ENCODE measurements around the gene CDK9. TPM values are rescaled to one million over a fixed set of nuclear protein-coding genes. Genes with fewer than 3 reads are reported as not detected.
"Not testable (repeated sequence)": the region's sequence is repeated elsewhere in the genome, so short reads cannot be mapped to it uniquely, and the experiment has no call there.

Gene CDK9
- total RNA-seq, 1 experiment from 2014 or later = 68.0 TPM

GRCh38 chr9:127755061-127756060 lies 30.5 kb upstream of the CDK9 start:
- TF ChIP-seq, protein P1, sequence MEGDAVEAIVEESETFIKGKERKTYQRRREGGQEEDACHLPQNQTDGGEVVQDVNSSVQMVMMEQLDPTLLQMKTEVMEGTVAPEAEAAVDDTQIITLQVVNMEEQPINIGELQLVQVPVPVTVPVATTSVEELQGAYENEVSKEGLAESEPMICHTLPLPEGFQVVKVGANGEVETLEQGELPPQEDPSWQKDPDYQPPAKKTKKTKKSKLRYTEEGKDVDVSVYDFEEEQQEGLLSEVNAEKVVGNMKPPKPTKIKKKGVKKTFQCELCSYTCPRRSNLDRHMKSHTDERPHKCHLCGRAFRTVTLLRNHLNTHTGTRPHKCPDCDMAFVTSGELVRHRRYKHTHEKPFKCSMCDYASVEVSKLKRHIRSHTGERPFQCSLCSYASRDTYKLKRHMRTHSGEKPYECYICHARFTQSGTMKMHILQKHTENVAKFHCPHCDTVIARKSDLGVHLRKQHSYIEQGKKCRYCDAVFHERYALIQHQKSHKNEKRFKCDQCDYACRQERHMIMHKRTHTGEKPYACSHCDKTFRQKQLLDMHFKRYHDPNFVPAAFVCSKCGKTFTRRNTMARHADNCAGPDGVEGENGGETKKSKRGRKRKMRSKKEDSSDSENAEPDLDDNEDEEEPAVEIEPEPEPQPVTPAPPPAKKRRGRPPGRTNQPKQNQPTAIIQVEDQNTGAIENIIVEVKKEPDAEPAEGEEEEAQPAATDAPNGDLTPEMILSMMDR (conservative IDR thresholded peaks at IDR 0.05; ENCODE audit: low read depth, low read length) = no peak
- TF ChIP-seq EZH2 (IDR thresholded peaks at IDR 0.05; ENCODE audit: borderline replicate concordance, low read depth, low read length, poor library complexity, severe bottlenecking) = peak; percentile 44
- no TSS peak for BruUV-seq (replicated peaks)
- H3K36me3 ChIP-seq (ENCODE audit: insufficient read depth, low read length, poor library complexity, severe bottlenecking) = no peaks in the 10 kb centered on the region
- DNase-seq (ENCODE audit: low spot score) = no peak
- no peaks in the 10 kb centered on the region for H3K9me3 ChIP-seq (ENCODE audit: low read depth, low read length, poor library complexity, severe bottlenecking)
- H3K27me3 ChIP-seq (replicated peaks; ENCODE audit: insufficient read depth, low read depth, low read length, poor library complexity) = peaks cover 52% of the 10 kb centered on the region
- no peak overlapping the region for H3K27ac ChIP-seq (ENCODE audit: low read depth, low read length, poor library complexity, severe bottlenecking)
- no peak overlapping the region for H3K4me3 ChIP-seq (ENCODE audit: low read depth, low read length, poor library complexity, severe bottlenecking)
- intact Hi-C loops (cut with micrococcal nuclease; ENCODE audit: unreplicated experiment) = no loop called here
- H3K4me1 ChIP-seq (ENCODE audit: insufficient read depth, low read length, poor library complexity, severe bottlenecking) = peaks cover 3% of the 10 kb centered on the region
- POLR2A ChIA-PET (ENCODE audit: low non-redundant PET) = no interaction called here
- CTCF ChIA-PET = no interaction called here

GRCh38 chr9:127756233-127756632 lies 29.6 kb upstream of the CDK9 start:
- no TSS peak for BruUV-seq (replicated peaks)
- intact Hi-C loops (cut with micrococcal nuclease; ENCODE audit: unreplicated experiment) = no loop called here
- DNase-seq (ENCODE audit: low spot score) = no peak
- ChIA-PET POLR2A (ENCODE audit: low non-redundant PET) (no interaction called here), CTCF (no interaction called here)
- Histone ChIP-seq H3K9me3 (ENCODE audit: low read depth, low read length, poor library complexity, severe bottlenecking) (no peaks in the 10 kb centered on the region), H3K27ac (ENCODE audit: low read depth, low read length, poor library complexity, severe bottlenecking) (no peak overlapping the region), H3K4me3 (ENCODE audit: low read depth, low read length, poor library complexity, severe bottlenecking) (no peak overlapping the region), H3K36me3 (ENCODE audit: insufficient read depth, low read length, poor library complexity, severe bottlenecking) (no peaks in the 10 kb centered on the region), H3K27me3 (replicated peaks; ENCODE audit: insufficient read depth, low read depth, low read length, poor library complexity) (peaks cover 47% of the 10 kb centered on the region), H3K4me1 (ENCODE audit: insufficient read depth, low read length, poor library complexity, severe bottlenecking) (peaks cover 3% of the 10 kb centered on the region)
- TF ChIP-seq, protein P1 (conservative IDR thresholded peaks at IDR 0.05; ENCODE audit: low read depth, low read length) = no peak
- no peak for TF ChIP-seq EZH2 (IDR thresholded peaks at IDR 0.05; ENCODE audit: borderline replicate concordance, low read depth, low read length, poor library complexity, severe bottlenecking)

DNA sequence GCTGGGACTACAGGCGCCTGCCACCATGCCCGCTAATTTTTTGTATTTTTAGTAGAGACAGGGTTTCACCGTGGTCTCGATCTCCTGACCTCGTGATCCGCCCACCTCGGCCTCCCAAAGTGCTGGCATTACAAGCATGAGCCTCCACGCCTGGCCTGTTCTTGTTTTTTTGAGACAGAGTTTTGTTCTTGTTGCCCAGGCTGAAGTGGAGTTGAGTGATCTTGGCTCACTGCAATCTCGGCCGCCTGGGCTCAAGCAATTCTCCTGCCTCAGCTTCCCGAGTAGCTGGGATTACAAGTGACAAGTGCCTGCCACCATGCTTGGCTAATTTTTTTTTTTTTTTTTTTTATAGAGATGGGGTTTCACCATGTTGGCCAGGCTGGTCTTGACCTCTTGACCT lies 29.1 kb upstream of the CDK9 start:
- H3K9me3 ChIP-seq (ENCODE audit: low read depth, low read length, poor library complexity, severe bottlenecking); DNase-seq (ENCODE audit: low spot score); intact Hi-C loops (cut with micrococcal nuclease; ENCODE audit: unreplicated experiment); BruUV-seq (replicated peaks); H3K4me3 ChIP-seq (ENCODE audit: low read depth, low read length, poor library complexity, severe bottlenecking); H3K36me3 ChIP-seq (ENCODE audit: insufficient read depth, low read length, poor library complexity, severe bottlenecking); H3K4me1 ChIP-seq (ENCODE audit: insufficient read depth, low read length, poor library complexity, severe bottlenecking); H3K27ac ChIP-seq (ENCODE audit: low read depth, low read length, poor library complexity, severe bottlenecking); CTCF ChIA-PET; POLR2A ChIA-PET (ENCODE audit: low non-redundant PET): not testable (repeated sequence)
- peaks cover 44% of the 10 kb centered on the region for H3K27me3 ChIP-seq (replicated peaks; ENCODE audit: insufficient read depth, low read depth, low read length, poor library complexity)
